ENCODE data around the gene EPHA6.

The EPHA6 gene

GRCh38 chr3:97232393-97233034 is 418.1 kb downstream of the EPHA6 start:
- H3K9me3 ChIP-seq (ENCODE audit: control insufficient read depth, insufficient read depth, low read length), result no peaks in the 10 kb centered on the region

GRCh38 chr3:97235179-97235578 is 420.8 kb downstream of the EPHA6 start:
- Histone ChIP-seq H3K4me1 (ENCODE audit: control insufficient read depth, insufficient read depth, low read length) (no peaks in the 10 kb centered on the region), H3K27me3 (ENCODE audit: control insufficient read depth, insufficient read depth, low read length) (no peaks in the 10 kb centered on the region), H3K36me3 (ENCODE audit: control insufficient read depth, insufficient read depth, low read length) (no peaks in the 10 kb centered on the region), H3K9me3 (ENCODE audit: control insufficient read depth, insufficient read depth, low read length) (no peaks in the 10 kb centered on the region), H3K27ac (ENCODE audit: low read length) (no peak overlapping the region), H3K4me3 (ENCODE audit: low read length) (no peak overlapping the region)
- no peak for DNase-seq (ENCODE audit: low read depth, low spot score)

More at GRCh38 chr3:97232393-97233034, 418.1 kb downstream of the EPHA6 start:
- no CpG with 5 or more reads among the region's 5 CpGs for WGBS (ENCODE audit: insufficient coverage, insufficient read length)
- no peak for DNase-seq (ENCODE audit: low read depth, low spot score)
- Histone ChIP-seq H3K27me3 (ENCODE audit: control insufficient read depth, insufficient read depth, low read length) (no peaks in the 10 kb centered on the region), H3K36me3 (ENCODE audit: control insufficient read depth, insufficient read depth, low read length) (no peaks in the 10 kb centered on the region), H3K4me3 (ENCODE audit: low read length) (no peak overlapping the region), H3K27ac (ENCODE audit: low read length) (no peak overlapping the region), H3K4me1 (ENCODE audit: control insufficient read depth, insufficient read depth, low read length) (no peaks in the 10 kb centered on the region)

GRCh38 chr3:97235611-97236315 is 421.4 kb downstream of the EPHA6 start:
- Histone ChIP-seq H3K4me1 (ENCODE audit: control insufficient read depth, insufficient read depth, low read length) (no peaks in the 10 kb centered on the region), H3K27ac (ENCODE audit: low read length) (no peak overlapping the region), H3K4me3 (ENCODE audit: low read length) (no peak overlapping the region), H3K9me3 (ENCODE audit: control insufficient read depth, insufficient read depth, low read length) (no peaks in the 10 kb centered on the region), H3K36me3 (ENCODE audit: control insufficient read depth, insufficient read depth, low read length) (no peaks in the 10 kb centered on the region), H3K27me3 (ENCODE audit: control insufficient read depth, insufficient read depth, low read length) (no peaks in the 10 kb centered on the region)
- no peak for DNase-seq (ENCODE audit: low read depth, low spot score)

GRCh38 chr3:97241417-97241816 is 427.0 kb downstream of the EPHA6 start:
- Histone ChIP-seq H3K27ac (ENCODE audit: low read length) (no peak overlapping the region), H3K27me3 (ENCODE audit: control insufficient read depth, insufficient read depth, low read length) (no peaks in the 10 kb centered on the region), H3K4me1 (ENCODE audit: control insufficient read depth, insufficient read depth, low read length) (no peaks in the 10 kb centered on the region), H3K9me3 (ENCODE audit: control insufficient read depth, insufficient read depth, low read length) (no peaks in the 10 kb centered on the region), H3K4me3 (ENCODE audit: low read length) (no peak overlapping the region), H3K36me3 (ENCODE audit: control insufficient read depth, insufficient read depth, low read length) (no peaks in the 10 kb centered on the region)
- WGBS (ENCODE audit: insufficient coverage, insufficient read length), result no CpG with 5 or more reads among the region's 1 CpG
- no peak for DNase-seq (ENCODE audit: low read depth, low spot score)

GRCh38 chr3:97245201-97245910 is 431.0 kb downstream of the EPHA6 start:
- WGBS (ENCODE audit: insufficient coverage, insufficient read length), result no CpG with 5 or more reads among the region's 2 CpGs
- DNase-seq (ENCODE audit: low read depth, low spot score), result no peak
- Histone ChIP-seq H3K9me3 (ENCODE audit: control insufficient read depth, insufficient read depth, low read length) (no peaks in the 10 kb centered on the region), H3K27me3 (ENCODE audit: control insufficient read depth, insufficient read depth, low read length) (no peaks in the 10 kb centered on the region), H3K4me1 (ENCODE audit: control insufficient read depth, insufficient read depth, low read length) (no peaks in the 10 kb centered on the region), H3K27ac (ENCODE audit: low read length) (no peak overlapping the region), H3K36me3 (ENCODE audit: control insufficient read depth, insufficient read depth, low read length) (no peaks in the 10 kb centered on the region), H3K4me3 (ENCODE audit: low read length) (no peak overlapping the region)

- Histone ChIP-seq H3K27me3 (ENCODE audit: control insufficient read depth, insufficient read depth, low read length) (no peaks in the 10 kb centered on the region), H3K36me3 (ENCODE audit: control insufficient read depth, insufficient read depth, low read length) (no peaks in the 10 kb centered on the region), H3K9me3 (ENCODE audit: control insufficient read depth, insufficient read depth, low read length) (no peaks in the 10 kb centered on the region), H3K27ac (ENCODE audit: low read length) (no peak overlapping the region), H3K4me1 (ENCODE audit: control insufficient read depth, insufficient read depth, low read length) (no peaks in the 10 kb centered on the region), H3K4me3 (ENCODE audit: low read length) (no peak overlapping the region)
- no peak for DNase-seq (ENCODE audit: low read depth, low spot score)
- WGBS (ENCODE audit: insufficient coverage, insufficient read length), result no CpG with 5 or more reads among the region's 2 CpGs
Observed at GRCh38 chr3:97256060-97256459, 441.7 kb downstream of the EPHA6 start.

GRCh38 chr3:97257942-97258697 is 443.7 kb downstream of the EPHA6 start:
- no peak for DNase-seq (ENCODE audit: low read depth, low spot score)
- H3K36me3 ChIP-seq (ENCODE audit: control insufficient read depth, insufficient read depth, low read length), result no peaks in the 10 kb centered on the region
- H3K4me1 ChIP-seq (ENCODE audit: control insufficient read depth, insufficient read depth, low read length), result no peaks in the 10 kb centered on the region
- no peaks in the 10 kb centered on the region for H3K9me3 ChIP-seq (ENCODE audit: control insufficient read depth, insufficient read depth, low read length)
- no peaks in the 10 kb centered on the region for H3K27me3 ChIP-seq (ENCODE audit: control insufficient read depth, insufficient read depth, low read length)
- WGBS (ENCODE audit: insufficient coverage, insufficient read length), result no CpG with 5 or more reads among the region's 1 CpG
- H3K4me3 ChIP-seq (ENCODE audit: low read length), result no peak overlapping the region
- H3K27ac ChIP-seq (ENCODE audit: low read length), result no peak overlapping the region

- Histone ChIP-seq H3K4me3 (ENCODE audit: low read length) (no peak overlapping the region), H3K36me3 (ENCODE audit: control insufficient read depth, insufficient read depth, low read length) (no peaks in the 10 kb centered on the region), H3K27me3 (ENCODE audit: control insufficient read depth, insufficient read depth, low read length) (no peaks in the 10 kb centered on the region), H3K27ac (ENCODE audit: low read length) (no peak overlapping the region), H3K9me3 (ENCODE audit: control insufficient read depth, insufficient read depth, low read length) (no peaks in the 10 kb centered on the region), H3K4me1 (ENCODE audit: control insufficient read depth, insufficient read depth, low read length) (no peaks in the 10 kb centered on the region)
- no peak for DNase-seq (ENCODE audit: low read depth, low spot score)
- WGBS (ENCODE audit: insufficient coverage, insufficient read length), result no CpG with 5 or more reads among the region's 1 CpG
Observed at GRCh38 chr3:97259263-97259662, 444.9 kb downstream of the EPHA6 start.

GRCh38 chr3:97264180-97264579 is 449.8 kb downstream of the EPHA6 start:
- Histone ChIP-seq H3K27me3 (ENCODE audit: control insufficient read depth, insufficient read depth, low read length) (no peaks in the 10 kb centered on the region), H3K27ac (ENCODE audit: low read length) (no peak overlapping the region), H3K4me1 (ENCODE audit: control insufficient read depth, insufficient read depth, low read length) (no peaks in the 10 kb centered on the region), H3K36me3 (ENCODE audit: control insufficient read depth, insufficient read depth, low read length) (no peaks in the 10 kb centered on the region), H3K9me3 (ENCODE audit: control insufficient read depth, insufficient read depth, low read length) (no peaks in the 10 kb centered on the region), H3K4me3 (ENCODE audit: low read length) (no peak overlapping the region)
- WGBS (ENCODE audit: insufficient coverage, insufficient read length), result no CpG with 5 or more reads among the region's 8 CpGs
- no peak for DNase-seq (ENCODE audit: low read depth, low spot score)

GRCh38 chr3:97265237-97266005 is 451.0 kb downstream of the EPHA6 start:
- no peak overlapping the region for H3K27ac ChIP-seq (ENCODE audit: low read length)
- H3K9me3 ChIP-seq (ENCODE audit: control insufficient read depth, insufficient read depth, low read length), result no peaks in the 10 kb centered on the region
- DNase-seq (ENCODE audit: low read depth, low spot score), result no peak
- WGBS (ENCODE audit: insufficient coverage, insufficient read length), result no CpG with 5 or more reads among the region's 19 CpGs
- no peak overlapping the region for H3K4me3 ChIP-seq (ENCODE audit: low read length)
- no peaks in the 10 kb centered on the region for H3K4me1 ChIP-seq (ENCODE audit: control insufficient read depth, insufficient read depth, low read length)
- H3K27me3 ChIP-seq (ENCODE audit: control insufficient read depth, insufficient read depth, low read length), result no peaks in the 10 kb centered on the region
- H3K36me3 ChIP-seq (ENCODE audit: control insufficient read depth, insufficient read depth, low read length), result no peaks in the 10 kb centered on the region
